GM19240 (cell line): ENCODE data around the gene GDPD1.

Experiments used
- DNase-seq: peaks from one replicate; pipeline ENCODE4 v3.0.0; 2011; ENCODE audit warnings: low spot score; ENCODE audit not compliant: insufficient read length

GDPD1 gene

DNA sequence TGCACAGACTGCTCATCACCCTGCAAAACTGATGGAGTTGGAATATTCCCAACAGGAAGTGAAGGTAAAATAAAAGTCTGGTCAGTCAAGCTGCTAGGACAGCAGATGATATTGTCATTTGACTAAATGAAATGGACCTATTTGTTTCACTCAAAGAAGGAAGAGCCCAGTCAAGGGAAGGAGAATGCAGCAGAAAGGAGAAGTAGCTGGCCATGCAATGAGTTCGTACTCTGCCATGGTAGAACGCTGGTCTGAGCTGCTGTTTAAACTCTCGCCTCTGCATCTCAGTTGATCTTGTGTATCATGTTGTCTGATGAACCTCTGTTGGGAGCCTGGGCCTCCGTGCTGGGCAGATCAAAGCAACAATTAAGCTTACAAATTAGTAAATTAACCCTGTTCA is 95.6 kb downstream of the GDPD1 start:
- DNase-seq = no peak
